HG03520 (cell line): Measurements from ENCODE around the gene CRHR1.
"Not testable (repeated sequence)": the region's sequence is repeated elsewhere in the genome, so short reads cannot be mapped to it uniquely, and the experiment has no call there.

Source experiments
- ATAC-seq: cut with Tn5 transposase; IDR thresholded peaks from one replicate; pipeline ENCODE4 v1.9.1; 2021; ENCODE audit warnings: mild to moderate bottlenecking, moderate library complexity; ENCODE audit not compliant: unreplicated experiment

Gene CRHR1

GRCh38 chr17:45862127-45862526 is 78.0 kb downstream of the CRHR1 start:
- ATAC-seq, result not testable (repeated sequence)

DNA sequence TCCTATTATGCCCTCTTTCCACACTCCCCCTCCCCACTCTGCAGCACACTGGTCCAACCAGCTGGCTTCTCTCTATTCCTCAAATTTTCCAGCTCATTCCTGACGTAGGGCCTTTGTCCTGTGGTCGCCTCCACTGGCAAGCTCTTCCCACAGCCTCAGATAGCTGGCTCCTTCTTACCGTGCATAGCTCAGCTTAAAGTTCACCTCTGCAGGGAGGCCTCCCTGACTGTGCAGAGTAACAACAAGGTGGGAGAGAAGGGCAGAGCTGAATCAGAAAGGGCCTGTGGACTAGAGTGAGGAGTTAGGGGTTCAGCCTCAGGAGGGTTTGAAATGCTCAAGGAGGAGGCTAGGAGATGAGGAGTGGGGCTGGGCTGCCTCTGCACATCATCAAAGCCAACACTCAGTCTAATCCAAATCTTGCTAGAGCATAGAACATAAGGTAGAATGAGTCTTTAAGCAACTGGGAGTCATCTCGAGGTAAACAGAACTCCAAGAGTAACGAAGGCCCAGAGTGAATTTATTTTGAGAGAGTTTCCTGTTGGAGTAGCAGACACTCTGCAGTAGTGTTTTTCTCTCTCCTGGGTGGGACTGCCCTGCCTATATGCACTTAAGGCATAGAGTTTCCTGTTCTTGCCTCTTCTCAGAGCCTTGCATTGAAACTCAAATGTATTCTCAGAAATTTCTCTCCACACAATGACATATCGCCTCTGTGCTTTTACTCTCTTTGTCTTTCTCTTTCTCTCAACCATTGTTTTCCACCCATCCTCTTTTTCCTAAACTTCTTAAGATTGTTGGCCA is 79.9 kb downstream of the CRHR1 start:
- ATAC-seq, result no peak

DNA sequence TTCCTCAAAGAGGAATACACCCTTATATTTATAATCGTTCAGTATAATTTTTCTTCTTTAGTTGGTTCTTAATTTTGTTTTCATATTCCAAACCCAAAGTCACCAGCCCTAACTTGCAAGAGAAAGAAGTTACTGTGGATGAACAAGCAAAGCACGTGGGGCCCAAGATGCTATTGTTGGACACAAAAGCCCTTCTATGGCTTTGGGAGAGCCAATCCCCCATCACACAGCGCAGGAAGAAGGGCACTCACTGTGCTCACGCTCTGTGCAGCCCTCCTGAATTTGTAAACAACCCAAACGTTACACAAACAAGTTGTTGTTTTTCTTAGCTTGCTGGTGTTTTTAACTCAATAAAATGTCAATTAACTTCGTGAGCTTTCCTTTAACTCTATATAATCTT is 83.1 kb downstream of the CRHR1 start:
- ATAC-seq, result no peak

GRCh38 chr17:45867702-45868101 is 83.6 kb downstream of the CRHR1 start:
- no peak for ATAC-seq

DNA sequence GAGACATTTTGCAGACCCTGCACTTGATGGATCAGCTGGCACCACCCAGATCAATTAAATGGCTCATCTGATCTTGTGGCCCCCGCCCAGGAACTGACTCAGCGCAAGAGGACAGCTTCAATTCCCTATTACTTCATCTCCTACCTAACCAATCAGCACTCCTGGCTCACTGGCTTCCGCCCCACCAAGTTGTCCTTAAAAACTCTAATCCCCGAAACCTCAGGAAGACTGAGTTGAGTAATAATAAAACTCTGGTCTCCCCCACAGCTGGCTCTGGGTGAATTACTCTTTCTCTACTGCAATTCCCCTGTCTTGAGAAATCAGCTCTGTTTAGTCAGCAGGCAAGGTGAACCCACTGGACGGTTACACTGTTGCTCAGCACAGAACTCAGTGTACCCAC is 84.2 kb downstream of the CRHR1 start:
- ATAC-seq, result no peak

GRCh38 chr17:45869676-45870341 is 85.7 kb downstream of the CRHR1 start:
- ATAC-seq, result no peak

- ATAC-seq, result no peak
These were observed 86.3 kb downstream of the CRHR1 start for GRCh38 chr17:45870342-45870974.

DNA sequence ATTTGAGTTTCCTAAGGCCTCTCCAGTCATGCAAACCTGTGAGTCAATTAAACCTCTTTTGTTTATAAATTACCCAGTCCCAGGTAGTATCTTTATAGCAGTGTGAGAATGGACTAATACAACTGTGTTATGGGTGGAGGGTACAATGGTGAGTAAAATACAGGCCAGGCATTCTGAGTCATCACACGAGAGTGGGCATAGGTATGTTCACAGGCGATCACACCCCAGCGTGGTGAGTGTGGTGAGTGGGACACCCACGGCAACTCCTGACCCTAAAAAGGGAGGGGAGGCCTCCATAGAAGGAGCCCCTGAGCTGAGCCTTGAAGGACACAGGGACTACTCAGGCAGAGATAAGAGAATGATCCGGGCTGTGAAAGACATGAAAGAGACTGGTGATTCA is 87.6 kb downstream of the CRHR1 start:
- ATAC-seq, result no peak

GRCh38 chr17:45873728-45874127 is 89.6 kb downstream of the CRHR1 start:
- ATAC-seq, result no peak

GRCh38 chr17:45874151-45874550 is 90.0 kb downstream of the CRHR1 start:
- no peak for ATAC-seq

- no peak for ATAC-seq
These were observed 92.4 kb downstream of the CRHR1 start for GRCh38 chr17:45876539-45876938.

GRCh38 chr17:45877467-45877866 is 93.3 kb downstream of the CRHR1 start:
- no peak for ATAC-seq

- ATAC-seq, result no peak
These were observed 98.9 kb downstream of the CRHR1 start for GRCh38 chr17:45883063-45883462.
